ENCODE results near the gene MED26.

The MED26 gene

GRCh38 chr19:16627928-16628182 lies 149 bp downstream of the MED26 start:
- peak overlapping the region; percentile 99 for H3K4me3 ChIP-seq (replicated peaks; ENCODE audit: low read depth, low read length)
- no peak for TF ChIP-seq CTCF (IDR thresholded peaks at IDR 0.05; ENCODE audit: low read depth, low read length, missing control alignments)
- DNase-seq (ENCODE audit: extremely low read depth, low read depth): no peak

GRCh38 chr19:16627193-16627927 lies 644 bp downstream of the MED26 start:
- peak overlapping the region; percentile 99 for H3K4me3 ChIP-seq (replicated peaks; ENCODE audit: low read depth, low read length)
- no peak for TF ChIP-seq CTCF (IDR thresholded peaks at IDR 0.05; ENCODE audit: low read depth, low read length, missing control alignments)
- DNase-seq (ENCODE audit: extremely low read depth, low read depth): no peak

GRCh38 chr19:16626796-16627192 lies 1.2 kb downstream of the MED26 start:
- H3K4me3 ChIP-seq (replicated peaks; ENCODE audit: low read depth, low read length): peak overlapping the region; percentile 99
- no peak for TF ChIP-seq CTCF (IDR thresholded peaks at IDR 0.05; ENCODE audit: low read depth, low read length, missing control alignments)
- DNase-seq (ENCODE audit: extremely low read depth, low read depth): no peak

GRCh38 chr19:16625163-16625958 lies 2.6 kb downstream of the MED26 start:
- TF ChIP-seq CTCF (IDR thresholded peaks at IDR 0.05; ENCODE audit: low read depth, low read length, missing control alignments): no peak
- DNase-seq (ENCODE audit: extremely low read depth, low read depth): no peak
- no peak overlapping the region for H3K4me3 ChIP-seq (replicated peaks; ENCODE audit: low read depth, low read length)

GRCh38 chr19:16624236-16624635 lies 3.8 kb downstream of the MED26 start:
- no peak for DNase-seq (ENCODE audit: extremely low read depth, low read depth)
- no peak for TF ChIP-seq CTCF (IDR thresholded peaks at IDR 0.05; ENCODE audit: low read depth, low read length, missing control alignments)

GRCh38 chr19:16623576-16623975 lies 4.4 kb downstream of the MED26 start:
- H3K4me3 ChIP-seq (replicated peaks; ENCODE audit: low read depth, low read length): no peak overlapping the region

More at GRCh38 chr19:16624236-16624635, 3.8 kb downstream of the MED26 start:
- H3K4me3 ChIP-seq (replicated peaks; ENCODE audit: low read depth, low read length): no peak overlapping the region

More at GRCh38 chr19:16623576-16623975, 4.4 kb downstream of the MED26 start:
- no peak for DNase-seq (ENCODE audit: extremely low read depth, low read depth)
- no peak for TF ChIP-seq CTCF (IDR thresholded peaks at IDR 0.05; ENCODE audit: low read depth, low read length, missing control alignments)

All from HFF-Myc (cell line).